H1 (cell line): ENCODE measurements around the gene GALNT6. TPM values are rescaled to one million over a fixed set of nuclear protein-coding genes. Genes with fewer than 3 reads are reported as not detected.

Experiments
- CTCF ChIA-PET: fragments of 300-600 bp; sonication (Branson Sonifier 250); formaldehyde crosslinking; loops from one replicate; lab custom pipeline; 2021; ENCODE audit not compliant: partially characterized antibody; lab: Charles Lee
- POLR2A ChIA-PET: fragments of 300-600 bp; sonication (Branson Sonifier 250); formaldehyde crosslinking; loops from one replicate; lab custom pipeline; 2021; ENCODE audit warnings: inconsistent platforms; ENCODE audit not compliant: partially characterized antibody; lab: Charles Lee
- DNase-seq, 2 experiments: peaks; one replicate each; pipeline versions ENCODE4 v3.0.0 to v3.0.0-alpha.2; 2010 to 2022; ENCODE audit warnings: low spot score in 2 of 2, low read depth in 1 of 2, mixed read lengths in 1 of 2
- FAIRE-seq: peaks from 2 replicates; lab custom pipeline; 2011; peaks lifted over from hg19 to GRCh38; lab: Jason Lieb, UNC
- H2AFZ ChIP-seq: 2 replicates; pipeline ENCODE4 v1.8.1; 2012; ENCODE audit warnings: low read length, inconsistent platforms
- H2AK5ac ChIP-seq: 2 replicates; pipeline ENCODE4 v1.6.1; 2013; ENCODE audit warnings: low read depth, low read length
- H2BK120ac ChIP-seq: replicated peaks from 2 replicates; pipeline ENCODE3; 2013; ENCODE audit warnings: low read depth, low read length, inconsistent platforms
- H2BK12ac ChIP-seq: 2 replicates; pipeline ENCODE4 v1.6.1; 2013; ENCODE audit warnings: low read depth, low read length
- H2BK15ac ChIP-seq: 2 replicates; pipeline ENCODE4 v1.6.1; 2013; ENCODE audit warnings: low read length
- H2BK20ac ChIP-seq: 2 replicates; pipeline ENCODE4 v1.6.1; 2013; ENCODE audit warnings: low read length
- H2BK5ac ChIP-seq: 2 replicates; pipeline ENCODE4 v1.6.1; 2013; ENCODE audit warnings: low read depth, low read length
- H3K14ac ChIP-seq: 2 replicates; pipeline ENCODE4 v1.6.1; 2013; ENCODE audit warnings: inconsistent platforms; ENCODE audit not compliant: insufficient read length
- H3K18ac ChIP-seq: 2 replicates; pipeline ENCODE4 v1.6.1; 2013; ENCODE audit warnings: low read length; ENCODE audit errors: extremely low read depth
- H3K23ac ChIP-seq: 2 replicates; pipeline ENCODE4 v1.6.1; 2013; ENCODE audit warnings: inconsistent platforms; ENCODE audit not compliant: insufficient read length
- H3K23me2 ChIP-seq: 2 replicates; pipeline ENCODE4 v1.6.1; 2013; ENCODE audit warnings: low read depth, low read length
- H3K27ac ChIP-seq: 2 replicates; pipeline ENCODE4 v1.6.1; 2011; ENCODE audit warnings: low read depth, low read length, inconsistent platforms
- H3K27me3 ChIP-seq, 4 experiments: replicated peaks in 1 of 4; 1 replicate in 1 of 4; 2 replicates in 3 of 4; pipeline versions ENCODE4 v1.6.1 to v1.8.1; 2011 to 2013; ENCODE audit warnings: low read length in 3 of 4, mild to moderate bottlenecking in 3 of 4, inconsistent platforms in 2 of 4, mixed read lengths in 2 of 4, moderate library complexity in 1 of 4; ENCODE audit not compliant: control insufficient read depth in 3 of 4, insufficient read depth in 3 of 4; ENCODE audit errors: extremely low read depth in 1 of 4
- H3K36me3 ChIP-seq, 4 experiments: 2 replicates each; pipeline versions ENCODE4 v1.6.1 to v1.8.1; 2011 to 2013; ENCODE audit warnings: mild to moderate bottlenecking in 4 of 4, low read length in 3 of 4, moderate library complexity in 2 of 4, control low read depth in 1 of 4, inconsistent platforms in 1 of 4; ENCODE audit not compliant: insufficient read depth in 4 of 4, control insufficient read depth in 2 of 4
- H3K4ac ChIP-seq: replicated peaks from 2 replicates; pipeline ENCODE3; 2013; ENCODE audit warnings: low read length, low read depth, mixed read lengths, inconsistent platforms; ENCODE audit not compliant: insufficient read length
- H3K4me1 ChIP-seq, 4 experiments: replicated peaks in 1 of 4; 1 replicate in 1 of 4; 2 replicates in 3 of 4; pipeline versions ENCODE4 v1.6.1 to v1.8.1; 2011 to 2013; ENCODE audit warnings: low read length in 3 of 4, inconsistent platforms in 2 of 4, mixed read lengths in 1 of 4; ENCODE audit not compliant: insufficient read depth in 4 of 4, control insufficient read depth in 3 of 4
- H3K4me2 ChIP-seq, 2 experiments: 2 replicates each; pipeline versions ENCODE4 v1.6.1 to v1.8.1; 2011 to 2013; ENCODE audit warnings: low read depth in 2 of 2, low read length in 2 of 2, control low read depth in 1 of 2, inconsistent platforms in 1 of 2, mild to moderate bottlenecking in 1 of 2; ENCODE audit not compliant: insufficient read depth in 1 of 2
- H3K4me3 ChIP-seq, 4 experiments: fragments of 200-600, 300-600 bp in 1 of 4; sonication (generic), shearing (Covaris generic), sonication (Bioruptor Twin) in 1 of 4; 2 replicates each; pipeline versions ENCODE4 v1.5.1 to v1.8.1; 2011 to 2016; ENCODE audit warnings: low read length in 4 of 4, low read depth in 3 of 4, control low read depth in 2 of 4, inconsistent platforms in 2 of 4, mild to moderate bottlenecking in 2 of 4, mixed read lengths in 1 of 4, moderate library complexity in 1 of 4; ENCODE audit not compliant: insufficient read depth in 2 of 4; ENCODE audit errors: extremely low read depth in 1 of 4
- H3K56ac ChIP-seq: replicated peaks from 2 replicates; pipeline ENCODE3; 2013; ENCODE audit warnings: low read depth, mild to moderate bottlenecking, mixed read lengths, low read length, inconsistent platforms; ENCODE audit not compliant: insufficient read length
- H3K79me1 ChIP-seq: 2 replicates; pipeline ENCODE4 v1.6.1; 2013; ENCODE audit warnings: low read depth, low read length, control low read depth
- H3K79me2 ChIP-seq, 2 experiments: 2 replicates each; pipeline versions ENCODE4 v1.6.1 to v1.8.1; 2012 to 2013; ENCODE audit warnings: low read length in 2 of 2, mild to moderate bottlenecking in 2 of 2, inconsistent platforms in 1 of 2; ENCODE audit not compliant: insufficient read depth in 2 of 2, control insufficient read depth in 1 of 2
- H3K9ac ChIP-seq, 4 experiments: replicated peaks in 1 of 4; 1 replicate in 1 of 4; 2 replicates in 3 of 4; pipeline versions ENCODE4 v1.6.1 to v1.8.1; 2011 to 2013; ENCODE audit warnings: low read depth in 3 of 4, low read length in 3 of 4, control low read depth in 2 of 4, mild to moderate bottlenecking in 2 of 4, moderate library complexity in 2 of 4, inconsistent platforms in 1 of 4; ENCODE audit errors: extremely low read depth in 1 of 4
- H3K9me3 ChIP-seq, 2 experiments: 2 replicates each; pipeline versions ENCODE4 v1.6.1 to v1.8.1; 2012 to 2013; ENCODE audit warnings: mild to moderate bottlenecking in 2 of 2, moderate library complexity in 2 of 2, control low read depth in 1 of 2, inconsistent platforms in 1 of 2, low read depth in 1 of 2, low read length in 1 of 2, mixed read lengths in 1 of 2; ENCODE audit not compliant: insufficient read depth in 2 of 2
- H4K20me1 ChIP-seq, 2 experiments: replicated peaks in 1 of 2; 2 replicates each; pipeline versions ENCODE3 to v1.8.1; 2011 to 2013; ENCODE audit warnings: inconsistent platforms in 2 of 2, low read length in 2 of 2, mild to moderate bottlenecking in 1 of 2; ENCODE audit not compliant: insufficient read depth in 2 of 2, control insufficient read depth in 1 of 2
- H4K5ac ChIP-seq: 2 replicates; pipeline ENCODE4 v1.6.1; 2013; ENCODE audit warnings: low read length, low read depth, mixed read lengths, inconsistent platforms; ENCODE audit not compliant: insufficient read length
- H4K8ac ChIP-seq: 2 replicates; pipeline ENCODE4 v1.8.0; 2013; ENCODE audit warnings: mild to moderate bottlenecking, moderate library complexity, low read length, inconsistent platforms; ENCODE audit not compliant: insufficient read depth; ENCODE audit errors: extremely low read depth
- H4K91ac ChIP-seq: replicated peaks from 2 replicates; pipeline ENCODE3; 2013; ENCODE audit warnings: low read length, mixed read lengths, inconsistent platforms; ENCODE audit not compliant: insufficient read length
- RBBP5 ChIP-seq: IDR thresholded peaks from 2 replicates; pipeline ENCODE4 v1.7.1; 2012; ENCODE audit warnings: low read depth, mild to moderate bottlenecking, inconsistent platforms, low read length, moderate library complexity, borderline replicate concordance
- SUZ12 ChIP-seq: fragments of 200-600 bp; sonication (generic); IDR thresholded peaks from 2 replicates; pipeline ENCODE4 v1.6.1; 2012; ENCODE audit warnings: mild to moderate bottlenecking, inconsistent platforms, low read length, moderate library complexity, mixed read lengths
- WGBS, 2 experiments: shearing (Covaris generic) in 1 of 2; methylation state at CpG; one replicate each; pipeline versions ENCODE4 v1.1.6 to v1.1.7; 2013 to 2015; ENCODE audit warnings: low lambda C conversion rate in 2 of 2, mixed read lengths in 2 of 2, inconsistent platforms in 1 of 2, low coverage in 1 of 2, missing lambda C conversion rate in 1 of 2; ENCODE audit not compliant: insufficient replicate concordance in 2 of 2, insufficient coverage in 1 of 2, insufficient read length in 1 of 2; ENCODE audit errors: extremely low coverage in 1 of 2, missing lambda C conversion rate in 1 of 2; 5-methylcytosine and 5-hydroxymethylcytosine counted together
- polyA plus RNA-seq, 7 experiments: library from polyadenylated mRNA; depleted of rRNA in 3 of 7; stranded (reverse) in 5 of 7; unstranded in 2 of 7; fragments of >200 nt in 5 of 7; fragments of 200-250 nt in 2 of 7; gene quantifications; 1 replicate in 5 of 7; 2 replicates in 1 of 7; 4 replicates in 1 of 7; pipeline versions ENCODE4 v1.2.1 to v1.2.3, GENCODE V29; 2011 to 2013; ENCODE audit warnings: missing spikeins in 2 of 7, mixed read lengths in 2 of 7
- total RNA-seq: library from RNA; stranded (reverse); fragmentation: NEBNext Ultra II Directional; extraction: Animal tissue kit (Norgen Biotek cat#: 25700); gene quantifications from 2 replicates; pipeline ENCODE4 v1.2.1, GENCODE V29; 2021

GALNT6 gene
- total and polyA plus RNA-seq, 2 of the 8 experiments (the other 6 are each of a cell fraction or from before 2014, with no cell fraction given), result 5.8 to 10.7 TPM

DNA sequence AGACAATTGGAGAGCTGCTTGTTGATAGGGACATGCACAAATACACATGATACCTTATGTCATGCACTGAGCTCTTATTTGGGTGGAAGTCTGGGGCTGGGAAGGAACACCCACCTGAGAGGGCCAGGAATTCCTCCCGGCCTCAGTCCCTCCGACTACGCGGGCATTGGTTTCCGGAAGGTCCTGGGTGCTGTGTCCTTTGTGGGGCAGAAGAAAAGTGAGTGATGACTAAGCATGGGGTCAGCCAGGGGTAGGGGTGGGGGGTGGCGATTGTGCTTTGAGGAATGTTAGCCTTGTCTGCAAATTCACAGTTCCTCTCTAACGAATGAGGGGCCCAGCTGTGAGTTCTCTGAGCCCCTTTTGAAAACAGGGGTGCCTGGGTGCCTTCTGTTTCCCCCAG, 45.5 kb downstream of the GALNT6 start:
- no peak overlapping the region for H2BK15ac ChIP-seq
- H3K36me3 ChIP-seq, result no peaks in the 10 kb centered on the region
- H3K79me2 ChIP-seq, result no peaks in the 10 kb centered on the region
- no peaks in the 10 kb centered on the region for H3K79me1 ChIP-seq
- no peak overlapping the region for H3K27ac ChIP-seq
- no peak overlapping the region for H3K56ac ChIP-seq
- no peak overlapping the region for H4K91ac ChIP-seq
- 84% methylated on average over 6 of the region's 7 CpGs; no CpG with 5 or more reads in 1 of the 2 experiments for WGBS, 2 experiments
- H4K20me1 ChIP-seq, result no peaks in the 10 kb centered on the region
- no peaks in the 10 kb centered on the region for H3K27me3 ChIP-seq
- CTCF ChIA-PET, result interaction anchor here (0.6 to 6.8 kb wide), 5 partner anchors 10 to 77 kb away, joined by 3 to 111 read pairs (median 4); partner anchors contain the start of gene SMAGP
- no peak overlapping the region for H3K23ac ChIP-seq
- H3K4me3 ChIP-seq, result no peak overlapping the region
- H2BK120ac ChIP-seq, result no peak overlapping the region
- no peak overlapping the region for H4K8ac ChIP-seq
- no peaks in the 10 kb centered on the region for H3K23me2 ChIP-seq
- TF ChIP-seq SUZ12 (no peak), RBBP5 (no peak)
- no peak overlapping the region for H2BK20ac ChIP-seq
- no peak for DNase-seq
- no peak overlapping the region for H2AFZ ChIP-seq
- no peak for FAIRE-seq
- no peak overlapping the region for H2BK12ac ChIP-seq
- H3K18ac ChIP-seq, result no peak overlapping the region
- H3K4me2 ChIP-seq, result no peak overlapping the region
- no peak overlapping the region for H3K9ac ChIP-seq
- H3K14ac ChIP-seq, result no peak overlapping the region
- H3K4me1 ChIP-seq, result peaks cover 0 to 3% (median 2%) of the 10 kb centered on the region in 4 experiments; a peak in 3 of 7 replicates
- H3K4ac ChIP-seq, result no peak overlapping the region
- no peak overlapping the region for H4K5ac ChIP-seq
- H2AK5ac ChIP-seq, result no peak overlapping the region
- no peak overlapping the region for H2BK5ac ChIP-seq
- POLR2A ChIA-PET, result no interaction called here
- H3K9me3 ChIP-seq, result no peaks in the 10 kb centered on the region
